HepG2 (cell line): ENCODE results near the gene ESYT2. TPM values are rescaled to one million over a fixed set of nuclear protein-coding genes. Genes with fewer than 3 reads are reported as not detected.

ENCODE experiments used
- ATAC-seq: fragments of 200-7000 bp; cut with Tn5 transposase; 3 replicates; pipeline ENCODE4 v1.9.1; 2020; ENCODE audit warnings: mild to moderate bottlenecking, moderate library complexity
- BruUV-seq: library from RNA; stranded (reverse); fragments of 400-500 nt; replicated peaks from 2 replicates; lab custom pipeline; 2021; lab: Mats Ljungman, UMichigan
- CTCF ChIA-PET: fragments of 300-600 bp; formaldehyde crosslinking; extraction: SDS; loops from one replicate; lab custom pipeline; 2021; ENCODE audit warnings: low total read pairs, inconsistent platforms, low intra/inter-chr PET ratio; lab: Yijun Ruan, JAX
- POLR2A ChIA-PET: fragments of 350-600 bp; sonication (Branson Sonifier 250); formaldehyde crosslinking; loops from one replicate; lab custom pipeline; 2020; ENCODE audit warnings: antibody characterized with exemption, inconsistent platforms; lab: Yijun Ruan, JAX
- DNase-seq: peaks from one replicate; pipeline ENCODE4 v3.0.0-alpha.2; 2015; ENCODE audit warnings: low spot score
- FAIRE-seq: peaks from 3 replicates; lab custom pipeline; 2011; peaks lifted over from hg19 to GRCh38; lab: Jason Lieb, UNC
- H2AFZ ChIP-seq: one replicate; pipeline ENCODE4 v1.6.1; 2011; ENCODE audit warnings: low read length, inconsistent platforms
- H3K27ac ChIP-seq: fragments of 300-600 bp; 3 replicates; pipeline ENCODE4 v1.8.0; 2011; ENCODE audit warnings: mixed run types, mild to moderate bottlenecking, mixed read lengths, low read length, inconsistent platforms; ENCODE audit not compliant: insufficient read depth; ENCODE audit errors: extremely low read length
- H3K27me3 ChIP-seq, 2 experiments: fragments of 200-600 bp in 1 of 2; 2 replicates in 1 of 2; 3 replicates in 1 of 2; pipeline versions ENCODE4 v1.6.0 to v1.8.0; 2011; ENCODE audit warnings: low read length in 2 of 2, mild to moderate bottlenecking in 2 of 2, moderate library complexity in 2 of 2, inconsistent platforms in 1 of 2; ENCODE audit not compliant: insufficient read depth in 2 of 2, control insufficient read depth in 1 of 2
- H3K36me3 ChIP-seq, 2 experiments: fragments of 200-600 bp in 1 of 2; replicated peaks in 1 of 2; 2 replicates in 1 of 2; 3 replicates in 1 of 2; pipeline versions ENCODE4 v1.5.1 to v1.8.0; 2011; ENCODE audit warnings: low read length in 2 of 2, inconsistent platforms in 1 of 2; ENCODE audit not compliant: insufficient read depth in 2 of 2, control insufficient read depth in 1 of 2
- H3K4me1 ChIP-seq: 2 replicates; pipeline ENCODE4 v1.5.1; 2012; ENCODE audit warnings: low read length, inconsistent platforms; ENCODE audit not compliant: insufficient read depth
- H3K4me2 ChIP-seq: 2 replicates; pipeline ENCODE4 v1.6.0; 2011; ENCODE audit warnings: low read depth, low read length, inconsistent platforms
- H3K4me3 ChIP-seq, 3 experiments: fragments of 200-600 bp in 1 of 3; sonication (generic), shearing (Covaris generic) in 1 of 3; replicated peaks in 1 of 3; 2 replicates each; pipeline ENCODE4 v1.5.1; 2011 to 2016; ENCODE audit warnings: low read length in 3 of 3, inconsistent platforms in 2 of 3, low read depth in 2 of 3, mild to moderate bottlenecking in 2 of 3, control low read depth in 1 of 3, mixed read lengths in 1 of 3; ENCODE audit not compliant: insufficient read depth in 1 of 3
- H3K79me2 ChIP-seq: one replicate; pipeline ENCODE4 v1.6.1; 2011; ENCODE audit warnings: low read length, inconsistent platforms; ENCODE audit not compliant: insufficient read depth
- H3K9ac ChIP-seq: 2 replicates; pipeline ENCODE4 v1.6.0; 2011; ENCODE audit warnings: mild to moderate bottlenecking, low read depth, low read length, inconsistent platforms; ENCODE audit not compliant: insufficient read depth
- H3K9me3 ChIP-seq: 2 replicates; pipeline ENCODE4 v1.5.1; 2012; ENCODE audit warnings: mild to moderate bottlenecking, low read length
- H4K20me1 ChIP-seq: 2 replicates; pipeline ENCODE4 v1.6.0; 2011; ENCODE audit warnings: inconsistent platforms, mild to moderate bottlenecking, low read length, moderate library complexity; ENCODE audit not compliant: insufficient read depth
- KMT2A ChIP-seq: sonication (generic); formaldehyde crosslinking; IDR thresholded peaks from 2 replicates; pipeline ENCODE4 v1.4.0; 2020; ENCODE audit warnings: missing genetic modification reagents
- PRMT3 ChIP-seq: sonication (generic); formaldehyde crosslinking; IDR thresholded peaks from 2 replicates; pipeline ENCODE4 v1.8.1; 2022; ENCODE audit warnings: low read depth, mild to moderate bottlenecking, moderate library complexity, missing genetic modification reagents, borderline replicate concordance
- ZBTB38 ChIP-seq: sonication (generic); formaldehyde crosslinking; IDR thresholded peaks from 2 replicates; pipeline ENCODE4 v1.5.1; 2020; ENCODE audit warnings: mild to moderate bottlenecking, missing genetic modification reagents
- ZBTB4 ChIP-seq: sonication (generic); formaldehyde crosslinking; IDR thresholded peaks from 2 replicates; pipeline ENCODE4 v1.4.0; 2020; ENCODE audit warnings: missing genetic modification reagents, mild to moderate bottlenecking, borderline replicate concordance
- ZNF121 ChIP-seq: sonication (generic); formaldehyde crosslinking; IDR thresholded peaks from 2 replicates; pipeline ENCODE4 v1.5.0; 2020; ENCODE audit warnings: mild to moderate bottlenecking, missing genetic modification reagents
- ZNF496 ChIP-seq: sonication (generic); formaldehyde crosslinking; IDR thresholded peaks from 2 replicates; pipeline ENCODE4 v1.8.1; 2023; ENCODE audit warnings: mild to moderate bottlenecking, moderate library complexity, missing genetic modification reagents; ENCODE audit not compliant: insufficient replicate concordance
- ZNF577 ChIP-seq: sonication (generic); formaldehyde crosslinking; IDR thresholded peaks from 2 replicates; pipeline ENCODE4 v1.4.0; 2020; ENCODE audit warnings: mild to moderate bottlenecking, low read depth, missing genetic modification reagents, borderline replicate concordance
- WGBS: methylation state at CpG from one replicate; pipeline ENCODE4 v1.1.6; 2017; ENCODE audit warnings: low lambda C conversion rate; 5-methylcytosine and 5-hydroxymethylcytosine counted together
- in situ Hi-C: cut with HindIII; loops from 2 replicates; pipeline ENCODE4 v1.10.0; 2017; ENCODE audit warnings: low pct_unique_long_range_greater_than_20kb; ENCODE audit not compliant: extremely low pct_ligation_motif_present
- intact Hi-C: fragments of 100-400 bp; cut with micrococcal nuclease; formaldehyde crosslinking; loops from one replicate; pipeline ENCODE4 v1.10.0; 2022; ENCODE audit not compliant: unreplicated experiment
- polyA plus RNA-seq, 8 experiments: library from polyadenylated mRNA; depleted of rRNA in 3 of 8; stranded (reverse) in 7 of 8; unstranded in 1 of 8; fragments of >200 nt; fragmentation: Illumina TruSeq in 4 of 8; extraction: Trizol in 4 of 8; gene quantifications; 2 replicates each; pipeline versions ENCODE4 v1.2.1 to v1.2.3, GENCODE V29; 2011 to 2016; ENCODE audit warnings: low read depth in 4 of 8, missing spikeins in 1 of 8, mixed read lengths in 1 of 8; ENCODE audit not compliant: insufficient read depth in 1 of 8
- total RNA-seq, 5 experiments: library from RNA; depleted of rRNA; stranded (reverse); fragments of >200 nt; fragmentation: Illumina TruSeq; extraction: Trizol; gene quantifications; 2 replicates each; pipeline ENCODE4 v1.2.3, GENCODE V29; 2016; ENCODE audit warnings: low read depth in 1 of 5

Gene ESYT2
- total and polyA plus RNA-seq, 2 of the 13 experiments (the other 11 are each of a cell fraction or from before 2014, with no cell fraction given) = 28.5 to 37.3 TPM

- ChIA-PET CTCF (no interaction called here), POLR2A (interaction anchor here (1.0 to 4.1 kb wide), 4 partner anchors 12 to 51 kb away, joined by 3 to 63 read pairs (median 24); partner anchors contain the start of gene ESYT2)
- Histone ChIP-seq H3K79me2 (no peaks in the 10 kb centered on the region), H3K36me3 (no peaks in the 10 kb centered on the region), H3K27ac (no peak overlapping the region)
- TF ChIP-seq ZNF577 (no peak), ZNF121 (CRISPR knock-in tag) (peak; percentile 68)
- TF ChIP-seq, all 625 proteins: peak for 1
- Histone ChIP-seq H3K9ac (no peak overlapping the region), H3K4me2 (no peak overlapping the region), H3K27me3 (no peaks in the 10 kb centered on the region), H4K20me1 (no peaks in the 10 kb centered on the region), H2AFZ (no peak overlapping the region), H3K9me3 (no peaks in the 10 kb centered on the region), H3K4me3 (no peak overlapping the region), H3K4me1 (peaks cover 74% of the 10 kb centered on the region)
- WGBS = 80% methylated on average over 11 of the region's 11 CpGs
- FAIRE-seq (no peak), ATAC-seq (no peak), DNase-seq (no peak)
- BruUV-seq = no TSS peak
- intact Hi-C loops (no loop called here), in situ Hi-C loops (no loop called here)
Measured at GRCh38 chr7:158861936-158862704, 32.8 kb upstream of the ESYT2 start.

- Histone ChIP-seq H3K4me2 (peak overlapping the region; percentile 42; the same call in 1 of the 2 replicates), H3K9me3 (no peaks in the 10 kb centered on the region), H4K20me1 (no peaks in the 10 kb centered on the region), H3K27me3 (no peaks in the 10 kb centered on the region), H3K27ac (no peak overlapping the region), H2AFZ (peak overlapping the region; percentile 43)
- no TSS peak for BruUV-seq
- DNase-seq = no peak
- CTCF ChIA-PET = no interaction called here
- no peak for ATAC-seq
- in situ Hi-C loops = no loop called here
- POLR2A ChIA-PET = interaction anchor here (4.1 kb wide), 1 partner anchor 11 kb away, joined by 29 read pairs; no protein-coding TSS in a partner anchor
- WGBS = 52% methylated on average over 15 of the region's 15 CpGs
- TF ChIP-seq ZBTB4 (no peak), PRMT3 (CRISPR knock-in tag) (no peak), ZBTB38 (CRISPR knock-in tag) (peak; percentile 48; the same call in 1 of the 2 replicates), KMT2A (peak; percentile 47; the same call in 1 of the 2 replicates), ZNF496 (no peak)
- TF ChIP-seq, all 625 proteins: peak for 2
- FAIRE-seq = no peak
- Histone ChIP-seq H3K9ac (peak overlapping the region; percentile 30; the same call in 1 of the 2 replicates), H3K4me1 (peaks cover 70% of the 10 kb centered on the region), H3K79me2 (no peaks in the 10 kb centered on the region), H3K36me3 (no peaks in the 10 kb centered on the region), H3K4me3 (no peak overlapping the region)
- intact Hi-C loops = no loop called here
Measured at GRCh38 chr7:158861004-158861787, 31.9 kb upstream of the ESYT2 start.
